Immature natural killer cell (primary cell): ENCODE data around the gene PCDHA5. TPM values are rescaled to one million over a fixed set of nuclear protein-coding genes. Genes with fewer than 3 reads are reported as not detected.

Experiments used
- DNase-seq, 3 donors: peaks; one replicate each; pipeline ENCODE4 v3.0.0; 2022; ENCODE audit warnings: mixed read lengths in 1 of 3
- H3K27ac Mint-ChIP-seq, 6 donors: one replicate each; pipeline ENCODE4 v1.8.0; 2020; ENCODE audit warnings: mixed read lengths in 6 of 6, mild to moderate bottlenecking in 5 of 6, inconsistent platforms in 4 of 6, moderate library complexity in 3 of 6
- H3K27me3 Mint-ChIP-seq, 3 donors: one replicate each; pipeline ENCODE4 v1.8.0; 2020 to 2021; ENCODE audit warnings: low read depth in 3 of 3, mild to moderate bottlenecking in 3 of 3, mixed read lengths in 3 of 3, moderate library complexity in 3 of 3, inconsistent platforms in 1 of 3
- H3K36me3 Mint-ChIP-seq, 3 donors: one replicate each; pipeline ENCODE4 v1.8.0; 2020; ENCODE audit warnings: mixed read lengths in 3 of 3, inconsistent platforms in 2 of 3, mild to moderate bottlenecking in 2 of 3
- H3K4me1 Mint-ChIP-seq, 2 donors: one replicate each; pipeline ENCODE4 v1.8.0; 2020; ENCODE audit warnings: inconsistent platforms in 2 of 2, mild to moderate bottlenecking in 2 of 2, mixed read lengths in 2 of 2, moderate library complexity in 1 of 2
- H3K4me3 Mint-ChIP-seq, 5 donors: one replicate each; pipeline ENCODE4 v1.8.0; 2020; ENCODE audit warnings: mild to moderate bottlenecking in 5 of 5, mixed read lengths in 5 of 5, inconsistent platforms in 3 of 5, moderate library complexity in 3 of 5
- H3K9me3 Mint-ChIP-seq, 6 donors: one replicate each; pipeline ENCODE4 v1.8.0; 2020; ENCODE audit warnings: mild to moderate bottlenecking in 6 of 6, mixed read lengths in 6 of 6, inconsistent platforms in 4 of 6, moderate library complexity in 3 of 6
- polyA plus RNA-seq, 3 donors: library from polyadenylated mRNA; unstranded; fragments of 300-500 nt; fragmentation: Illumina TruSeq; gene quantifications; one replicate each; pipeline ENCODE4 v1.2.3, GENCODE V29; 2021

PCDHA5 gene
- polyA plus RNA-seq, 3 donors from 2014 or later = not detected

DNA sequence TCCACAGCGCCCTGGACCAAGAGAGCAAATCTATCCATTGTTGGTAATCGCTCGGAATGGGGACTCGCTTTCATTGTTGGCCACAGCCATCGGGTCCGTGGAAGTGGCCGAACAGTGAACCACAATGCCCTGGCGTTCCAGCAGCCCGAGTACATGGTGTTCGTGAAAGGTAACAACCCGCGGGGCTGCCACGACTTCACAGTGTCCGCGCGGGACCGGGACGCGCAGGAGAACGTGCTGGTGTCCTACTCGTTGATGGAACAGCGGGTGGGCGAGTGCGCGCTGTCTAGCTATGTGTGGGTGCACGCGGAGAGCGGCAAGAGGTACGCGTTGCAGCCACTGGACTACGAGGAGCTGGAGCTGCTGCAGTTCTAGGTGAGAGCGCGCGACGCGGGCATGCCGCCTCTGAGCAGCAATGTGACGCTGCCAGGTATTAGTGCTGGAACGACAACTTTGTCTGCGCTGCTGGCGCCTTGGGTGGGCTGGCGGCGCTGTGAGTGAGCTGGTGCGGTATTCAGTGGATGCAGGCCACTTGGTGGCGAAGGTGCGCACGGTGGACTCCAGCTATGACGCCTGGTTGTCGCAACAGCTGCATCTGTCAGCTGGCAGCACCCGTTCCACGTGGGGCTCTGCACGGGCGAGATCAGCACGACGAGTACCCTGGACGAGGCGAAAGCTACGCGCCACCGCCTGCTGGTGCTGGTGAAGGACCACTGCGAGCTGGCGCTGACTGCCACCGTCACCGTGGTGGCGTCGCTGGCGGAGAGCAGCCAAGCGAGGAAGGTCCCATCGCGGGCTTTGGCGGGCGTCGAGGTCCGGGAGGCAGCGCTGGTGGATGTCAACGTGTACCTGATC is 41.3 kb downstream of the PCDHA5 start:
- H3K27me3 Mint-ChIP-seq = peaks cover 0 to 4% (median 2%) of the 10 kb centered on the region in 3 donors

DNA sequence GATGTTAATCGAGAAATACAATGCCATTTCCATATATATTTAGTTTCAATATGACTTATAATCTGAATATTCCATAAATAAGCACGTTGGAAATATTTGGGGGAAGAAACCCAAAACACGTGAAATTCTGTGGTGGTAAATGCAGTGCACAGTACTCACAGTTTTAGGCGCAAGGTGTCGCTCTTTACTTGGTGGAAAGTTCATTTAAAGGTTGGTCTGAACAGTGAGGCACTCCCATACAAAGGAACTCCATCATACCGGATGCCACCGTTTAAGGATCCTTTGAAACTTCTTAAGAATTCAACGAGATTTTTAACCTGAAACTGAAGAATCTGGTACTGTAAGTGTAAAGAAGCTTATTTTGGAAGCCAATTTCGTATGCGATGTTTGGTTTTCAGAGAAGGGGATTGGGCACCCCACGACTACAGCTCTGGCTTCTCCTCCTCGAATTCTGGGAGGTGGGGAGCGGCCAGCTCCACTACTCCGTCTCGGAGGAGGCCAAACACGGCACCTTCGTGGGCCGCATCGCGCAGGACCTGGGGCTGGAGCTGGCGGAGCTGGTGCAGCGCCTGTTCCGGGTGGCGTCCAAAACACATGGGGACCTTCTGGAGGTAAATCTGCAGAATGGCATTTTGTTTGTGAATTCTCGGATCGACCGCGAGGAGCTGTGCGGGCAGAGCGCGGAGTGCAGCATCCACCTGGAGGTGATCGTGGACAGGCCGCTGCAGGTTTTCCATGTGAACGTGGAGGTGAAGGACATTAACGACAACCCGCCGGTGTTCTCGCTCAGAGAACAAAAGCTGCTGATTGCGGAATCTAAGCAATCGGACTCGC is 47.5 kb downstream of the PCDHA5 start, which contains the start of gene PCDHA11:
PCDHA11 (plus strand) TSS at position 237 of the 834 bp plus-strand sequence; CDS start at position 384, 147 bp downstream.
- Mint-ChIP-seq H3K4me1 (no peaks in the 10 kb centered on the region), H3K9me3 (peaks cover 2 to 31% (median 15%) of the 10 kb centered on the region in 6 donors), H3K4me3 (no peak within 1 kb of the TSS), H3K27me3 (peaks cover 0 to 11% (median 3%) of the 10 kb centered on the region in 3 donors), H3K27ac (no peak within 1 kb of the TSS), H3K36me3 (peaks cover 0 to 5% (median 4%) of the 10 kb centered on the region in 3 donors)
- DNase-seq = no peak

More for the DNA sequence above, 41.3 kb downstream of the PCDHA5 start:
- no peak overlapping the region for H3K27ac Mint-ChIP-seq
- no peak for DNase-seq
- H3K4me1 Mint-ChIP-seq = no peaks in the 10 kb centered on the region
- H3K9me3 Mint-ChIP-seq = peaks cover 3 to 18% (median 8%) of the 10 kb centered on the region in 6 donors
- no peaks in the 10 kb centered on the region for H3K36me3 Mint-ChIP-seq
- no peak overlapping the region for H3K4me3 Mint-ChIP-seq

DNA sequence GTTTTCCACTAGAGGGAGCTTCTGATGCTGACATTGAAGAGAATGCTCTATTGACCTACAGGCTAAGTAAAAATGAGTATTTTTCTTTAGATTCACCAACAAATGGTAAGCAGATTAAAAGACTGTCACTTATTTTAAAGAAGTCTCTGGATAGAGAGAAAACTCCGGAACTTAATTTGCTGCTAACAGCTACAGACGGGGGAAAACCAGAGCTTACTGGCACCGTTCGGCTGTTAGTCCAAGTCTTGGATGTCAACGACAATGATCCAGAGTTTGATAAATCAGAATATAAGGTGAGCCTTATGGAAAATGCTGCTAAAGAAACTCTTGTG is 48.1 kb downstream of the PCDHA5 start:
- H3K27me3 Mint-ChIP-seq = peaks cover 0 to 9% (median 7%) of the 10 kb centered on the region in 3 donors
- H3K27ac Mint-ChIP-seq = no peak overlapping the region
- H3K36me3 Mint-ChIP-seq = peaks cover 0 to 5% (median 4%) of the 10 kb centered on the region in 3 donors
- peaks cover 2 to 33% (median 17%) of the 10 kb centered on the region in 6 donors for H3K9me3 Mint-ChIP-seq
- no peak overlapping the region for H3K4me3 Mint-ChIP-seq
- no peak for DNase-seq
- no peaks in the 10 kb centered on the region for H3K4me1 Mint-ChIP-seq

DNA sequence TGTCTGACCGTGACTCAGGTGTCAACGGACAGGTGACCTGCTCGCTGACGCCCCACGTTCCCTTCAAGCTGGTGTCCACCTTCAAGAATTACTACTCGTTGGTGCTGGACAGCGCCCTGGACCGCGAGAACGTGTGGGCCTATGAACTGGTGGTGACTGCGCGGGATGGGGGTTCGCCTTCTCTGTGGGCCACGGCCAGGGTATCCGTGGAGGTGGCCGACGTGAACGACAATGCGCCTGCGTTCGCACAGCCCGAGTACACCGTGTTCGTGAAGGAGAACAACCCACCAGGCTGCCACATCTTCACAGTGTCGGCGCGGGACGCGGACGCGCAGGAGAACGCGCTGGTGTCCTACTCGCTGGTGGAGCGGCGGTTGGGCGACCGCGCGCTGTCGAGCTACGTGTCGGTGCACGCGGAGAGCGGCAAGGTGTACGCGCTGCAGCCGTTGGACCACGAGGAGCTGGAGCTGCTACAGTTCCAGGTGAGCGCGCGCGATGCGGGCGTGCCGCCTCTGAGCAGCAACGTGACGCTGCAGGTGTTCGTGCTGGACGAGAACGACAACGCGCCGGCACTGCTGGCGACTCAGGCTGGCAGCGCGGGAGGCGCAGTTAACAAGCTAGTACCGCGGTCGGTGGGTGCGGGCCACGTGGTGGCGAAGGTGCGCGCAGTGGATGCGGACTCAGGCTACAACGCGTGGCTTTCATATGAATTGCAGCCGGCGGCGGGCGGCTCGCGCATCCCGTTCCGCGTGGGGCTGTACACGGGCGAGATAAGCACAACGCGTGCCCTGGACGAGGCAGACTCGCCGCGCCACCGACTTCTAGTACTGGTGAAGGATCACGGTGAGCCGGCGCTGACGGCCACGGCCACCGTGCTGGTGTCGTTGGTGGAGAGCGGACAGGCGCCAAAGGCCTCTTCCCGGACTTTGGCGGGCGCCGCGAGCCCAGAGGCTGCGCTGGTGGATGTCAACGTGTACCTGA is 49.1 kb downstream of the PCDHA5 start:
- peaks cover 6 to 14% (median 9%) of the 10 kb centered on the region in 3 donors for H3K27me3 Mint-ChIP-seq

More for the DNA sequence above, 49.1 kb downstream of the PCDHA5 start:
- no peak for DNase-seq
- no peaks in the 10 kb centered on the region for H3K4me1 Mint-ChIP-seq
- no peak overlapping the region for H3K4me3 Mint-ChIP-seq
- no peak overlapping the region for H3K27ac Mint-ChIP-seq
- H3K9me3 Mint-ChIP-seq = peaks cover 6 to 42% (median 24%) of the 10 kb centered on the region in 6 donors
- peaks cover 0 to 5% (median 4%) of the 10 kb centered on the region in 3 donors for H3K36me3 Mint-ChIP-seq

Other genes starting within 250 kb of the PCDHA5 start
- gene CD14, start 188.4 kb upstream of the PCDHA5 start, polyA plus RNA-seq = 1 to 10 TPM; 3.6 to 5.7 (median 5.3) TPM
- 10 to 100 TPM in 1 of 3 donors, 1 to 10 TPM in 2; 7.6 to 11.0 (median 8.3) TPM for gene TMCO6, start 182.2 kb upstream of the PCDHA5 start, polyA plus RNA-seq
- 100 to 1,000 TPM; 135 to 252 (median 163) TPM for gene NDUFA2, start 174.0 kb upstream of the PCDHA5 start, polyA plus RNA-seq
- 100 to 1,000 TPM; 117 to 178 (median 120) TPM for gene IK, start 173.8 kb upstream of the PCDHA5 start, polyA plus RNA-seq
- gene WDR55, start 156.7 kb upstream of the PCDHA5 start, polyA plus RNA-seq = 10 to 100 TPM; 11.0 to 20.2 (median 13.6) TPM
- not detected for gene DND1, start 148.0 kb upstream of the PCDHA5 start, polyA plus RNA-seq
- 10 to 100 TPM; 52.0 to 90.7 (median 79.5) TPM for gene HARS1, start 130.2 kb upstream of the PCDHA5 start, polyA plus RNA-seq
- gene HARS2, start 130.2 kb upstream of the PCDHA5 start, polyA plus RNA-seq = 10 to 100 TPM; 13.2 to 37.7 (median 27.0) TPM
- 10 to 100 TPM; 76.7 to 83.7 (median 78.3) TPM for gene ZMAT2, start 121.2 kb upstream of the PCDHA5 start, polyA plus RNA-seq
- not detected for gene PCDHA1, start 35.5 kb upstream of the PCDHA5 start, polyA plus RNA-seq
- gene PCDHA2, start 26.8 kb upstream of the PCDHA5 start, polyA plus RNA-seq = not detected
- not detected for gene PCDHA3, start 20.6 kb upstream of the PCDHA5 start, polyA plus RNA-seq
- not detected for gene PCDHA4, start 14.5 kb upstream of the PCDHA5 start, polyA plus RNA-seq
- not detected for gene PCDHA6, start 6.3 kb downstream of the PCDHA5 start, polyA plus RNA-seq
- not detected for gene PCDHA7, start 12.7 kb downstream of the PCDHA5 start, polyA plus RNA-seq
- not detected for gene PCDHA8, start 19.6 kb downstream of the PCDHA5 start, polyA plus RNA-seq
- not detected for gene PCDHA9, start 26.8 kb downstream of the PCDHA5 start, polyA plus RNA-seq
- not detected for gene PCDHA10, start 34.3 kb downstream of the PCDHA5 start, polyA plus RNA-seq
- not detected for gene PCDHA11, start 47.3 kb downstream of the PCDHA5 start, polyA plus RNA-seq
- gene PCDHA12, start 53.7 kb downstream of the PCDHA5 start, polyA plus RNA-seq = not detected
- not detected for gene PCDHA13, start 60.5 kb downstream of the PCDHA5 start, polyA plus RNA-seq
- gene PCDHAC1, start 104.7 kb downstream of the PCDHA5 start, polyA plus RNA-seq = not detected
- gene PCDHAC2, start 144.9 kb downstream of the PCDHA5 start, polyA plus RNA-seq = not detected
- gene PCDHB1, start 229.8 kb downstream of the PCDHA5 start, polyA plus RNA-seq = not detected